HG02763 (cell line): Measurements from ENCODE around the gene BPI.
"Not testable (repeated sequence)": the region's sequence is repeated elsewhere in the genome, so short reads cannot be mapped to it uniquely, and the experiment has no call there.

Experiments used
- ATAC-seq: cut with Tn5 transposase; IDR thresholded peaks from one replicate; pipeline ENCODE4 v1.9.1; 2021; ENCODE audit warnings: mild to moderate bottlenecking, moderate library complexity; ENCODE audit not compliant: unreplicated experiment

BPI gene

GRCh38 chr20:38303908-38304379 lies at the start of gene BPI:
Gene BPI, plus strand, starts transcription at chr20:38304156. Its CDS starts 68 bp downstream, at chr20:38304224.
- ATAC-seq = no peak

- not testable (repeated sequence) for ATAC-seq
Measured at GRCh38 chr20:38254621-38255020, 49.3 kb upstream of the BPI start.

- ATAC-seq = no peak
Measured at GRCh38 chr20:38255393-38255792, 48.6 kb upstream of the BPI start.

- ATAC-seq = no peak
Measured at GRCh38 chr20:38256021-38256420, 47.9 kb upstream of the BPI start.

- no peak for ATAC-seq
Measured at GRCh38 chr20:38256966-38257365, 47.0 kb upstream of the BPI start.

GRCh38 chr20:38258545-38259215 lies 45.3 kb upstream of the BPI start:
- ATAC-seq = no peak

- ATAC-seq = no peak
Measured at GRCh38 chr20:38260025-38260377, 44.0 kb upstream of the BPI start.

GRCh38 chr20:38260378-38261053 lies 43.4 kb upstream of the BPI start, which contains the start of gene KIAA1755:
Gene KIAA1755, minus strand, starts transcription at chr20:38260735. Its CDS starts 235 bp downstream, at chr20:38260500.
- ATAC-seq = no peak

GRCh38 chr20:38261054-38261390 lies 42.9 kb upstream of the BPI start:
- ATAC-seq = no peak

GRCh38 chr20:38262931-38263330 lies 41.0 kb upstream of the BPI start:
- ATAC-seq = no peak

- ATAC-seq = no peak
Measured at GRCh38 chr20:38266426-38266825, 37.5 kb upstream of the BPI start.

GRCh38 chr20:38267296-38267695 lies 36.7 kb upstream of the BPI start:
- no peak for ATAC-seq

GRCh38 chr20:38267901-38268514 lies 35.9 kb upstream of the BPI start:
- ATAC-seq = no peak

GRCh38 chr20:38269040-38269439 lies 34.9 kb upstream of the BPI start:
- no peak for ATAC-seq

- no peak for ATAC-seq
Measured at GRCh38 chr20:38269715-38270114, 34.2 kb upstream of the BPI start.

- no peak for ATAC-seq
Measured at GRCh38 chr20:38270869-38271605, 32.9 kb upstream of the BPI start.

GRCh38 chr20:38271608-38272120 lies 32.3 kb upstream of the BPI start:
- no peak for ATAC-seq

GRCh38 chr20:38272398-38272797 lies 31.6 kb upstream of the BPI start:
- ATAC-seq = no peak

- no peak for ATAC-seq
Measured at GRCh38 chr20:38272961-38273360, 31.0 kb upstream of the BPI start.

GRCh38 chr20:38275815-38276550 lies 28.0 kb upstream of the BPI start:
- no peak for ATAC-seq

GRCh38 chr20:38277285-38277684 lies 26.7 kb upstream of the BPI start:
- no peak for ATAC-seq
